Mammary microvascular endothelial cell (primary cell): Measurements from ENCODE around the gene TNFSF13. TPM values are rescaled to one million over a fixed set of nuclear protein-coding genes. Genes with fewer than 3 reads are reported as not detected.

Experiments used
- total RNA-seq: library from RNA; depleted of rRNA; stranded (reverse); fragments of >200 nt; gene quantifications from 2 replicates; pipeline ENCODE4 v1.2.3, GENCODE V29; 2015

Gene TNFSF13
- 2.8 and 5.5 TPM in 2 replicates for total RNA-seq

GRCh38 chr17:7558544-7559319 lies at the start of gene TNFSF13:
Gene TNFSF13, plus strand, starts transcription at chr17:7558750. Its CDS starts 290 bp downstream, at chr17:7559040.

GRCh38 chr17:7548585-7549400 lies 9.8 kb upstream of the TNFSF13 start, which contains the start of gene TNFSF12:
Gene TNFSF12, plus strand, starts transcription at chr17:7549058. Its CDS starts 96 bp downstream, at chr17:7549154.

GRCh38 chr17:7561589-7562207 lies 3.1 kb downstream of the TNFSF13 start, which contains the start of gene SENP3:
Gene SENP3, plus strand, starts transcription at chr17:7561919. Its CDS starts 1,158 bp downstream, at chr17:7563077.

DNA sequence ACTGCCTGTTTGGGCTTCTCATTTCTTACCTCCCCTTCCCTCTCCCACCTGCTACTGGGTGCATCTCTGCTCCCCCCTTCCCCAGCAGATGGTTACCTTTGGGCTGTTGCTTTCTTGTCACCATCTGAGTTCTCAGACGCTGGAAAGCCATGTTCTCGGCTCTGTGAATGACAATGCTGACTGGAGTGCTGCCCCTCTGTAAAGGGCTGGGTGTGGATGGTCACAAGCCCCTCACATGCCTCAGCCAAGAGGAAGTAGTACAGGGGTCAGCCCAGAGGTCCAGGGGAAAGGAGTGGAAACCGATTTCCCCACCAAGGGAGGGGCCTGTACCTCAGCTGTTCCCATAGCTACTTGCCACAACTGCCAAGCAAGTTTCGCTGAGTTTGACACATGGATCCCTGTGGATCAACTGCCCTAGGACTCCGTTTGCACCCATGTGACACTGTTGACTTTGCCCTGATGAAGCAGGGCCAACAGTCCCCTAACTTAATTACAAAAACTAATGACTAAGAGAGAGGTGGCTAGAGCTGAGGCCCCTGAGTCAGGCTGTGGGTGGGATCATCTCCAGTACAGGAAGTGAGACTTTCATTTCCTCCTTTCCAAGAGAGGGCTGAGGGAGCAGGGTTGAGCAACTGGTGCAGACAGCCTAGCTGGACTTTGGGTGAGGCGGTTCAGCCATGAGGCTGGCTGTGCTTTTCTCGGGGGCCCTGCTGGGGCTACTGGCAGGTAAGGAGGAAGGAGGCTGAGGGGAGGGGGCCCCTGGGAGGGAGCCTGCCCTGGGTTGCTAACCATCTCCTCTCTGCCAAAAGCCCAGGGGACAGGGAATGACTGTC lies 20.7 kb downstream of the TNFSF13 start, which contains the start of gene CD68:
CD68 (plus strand) TSS at position 638 of the 833 bp plus-strand sequence; CDS start at position 678, 40 bp downstream.

GRCh38 chr17:7583253-7584109 lies 24.9 kb downstream of the TNFSF13 start, which contains the start of gene MPDU1:
Gene MPDU1, plus strand, starts transcription at chr17:7583852. Its CDS starts 11 bp downstream, at chr17:7583863.

DNA sequence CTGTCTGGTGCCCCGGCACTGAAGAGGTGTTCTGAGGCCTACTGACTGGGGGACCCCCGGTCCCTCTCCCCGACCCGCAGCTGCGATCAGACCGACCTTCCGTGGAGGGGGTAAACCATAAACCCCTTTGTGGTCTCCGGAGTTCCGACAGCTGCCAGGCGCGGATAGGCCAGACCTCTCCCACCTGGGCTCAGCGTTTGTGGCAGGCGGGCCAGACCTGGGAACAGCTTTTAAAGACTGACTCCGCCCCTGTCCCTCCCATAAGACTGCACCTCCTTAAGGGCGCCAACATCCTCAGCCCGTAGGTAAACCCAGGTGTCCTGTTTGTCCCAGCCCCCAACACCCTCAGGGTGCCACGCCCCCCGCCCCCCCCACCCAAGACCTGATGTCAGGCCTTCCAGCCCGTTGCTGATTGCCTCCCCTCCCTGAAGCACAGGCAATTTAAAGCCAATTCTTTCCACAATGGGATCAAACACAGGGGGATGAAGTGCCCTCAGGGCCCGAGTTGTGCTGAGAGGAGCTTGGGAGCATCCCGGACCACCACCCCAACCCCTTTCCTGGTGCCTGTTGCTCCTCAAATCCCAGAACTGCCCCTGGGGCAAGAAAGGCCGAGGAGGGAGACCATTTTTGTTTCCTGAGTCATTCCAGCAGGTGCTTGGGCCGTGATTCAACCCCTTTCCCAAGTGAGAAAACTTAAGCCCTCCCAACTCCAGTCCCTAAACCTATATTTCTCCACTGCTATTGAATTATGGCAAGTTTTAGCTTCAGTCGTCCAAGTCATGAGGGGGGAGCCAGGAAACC lies 31.5 kb downstream of the TNFSF13 start, which contains the start of gene SOX15:
SOX15 (minus strand) TSS at position 204 of the 801 bp plus-strand sequence. CDS start 418 bp downstream, outside the sequence.

Other genes starting within 250 kb of the TNFSF13 start
- gene GPS2, start 243.4 kb upstream of the TNFSF13 start, total RNA-seq = 63.7 and 93.7 TPM in 2 replicates
- gene NEURL4, start 229.4 kb upstream of the TNFSF13 start, total RNA-seq = 9.8 and 11.4 TPM in 2 replicates
- gene ACAP1, start 222.2 kb upstream of the TNFSF13 start, total RNA-seq = 0.07 TPM in 1 of 2 replicates, not detected in the other
- 4.2 and 5.5 TPM in 2 replicates for gene KCTD11, start 206.6 kb upstream of the TNFSF13 start, total RNA-seq
- gene TMEM95, start 203.6 kb upstream of the TNFSF13 start, total RNA-seq = not detected in 2 replicates
- 0.15 and 2.5 TPM in 2 replicates for gene TNK1, start 177.7 kb upstream of the TNFSF13 start, total RNA-seq
- 66.6 and 72.2 TPM in 2 replicates for gene PLSCR3, start 164.2 kb upstream of the TNFSF13 start, total RNA-seq
- 41.1 and 116 TPM in 2 replicates for gene TMEM256, start 154.7 kb upstream of the TNFSF13 start, total RNA-seq
- gene NLGN2, start 150.9 kb upstream of the TNFSF13 start, total RNA-seq = 2.9 and 3.1 TPM in 2 replicates
- not detected in 2 replicates for gene SPEM1, start 138.4 kb upstream of the TNFSF13 start, total RNA-seq
- gene SPEM2, start 133.1 kb upstream of the TNFSF13 start, total RNA-seq = not detected in 2 replicates
- gene SPEM3, start 129.9 kb upstream of the TNFSF13 start, total RNA-seq = not detected in 2 replicates
- gene TMEM102, start 123.3 kb upstream of the TNFSF13 start, total RNA-seq = 8.0 and 9.7 TPM in 2 replicates
- gene FGF11, start 119.2 kb upstream of the TNFSF13 start, total RNA-seq = 0.20 TPM in 1 of 2 replicates, not detected in the other
- gene CHRNB1, start 113.7 kb upstream of the TNFSF13 start, total RNA-seq = 3.5 and 10.1 TPM in 2 replicates
- 18.9 and 20.9 TPM in 2 replicates for gene ZBTB4, start 79.1 kb upstream of the TNFSF13 start, total RNA-seq
- not detected in 2 replicates for gene SLC35G6, start 77.3 kb upstream of the TNFSF13 start, total RNA-seq
- 45.0 and 63.4 TPM in 2 replicates for gene POLR2A, start 74.4 kb upstream of the TNFSF13 start, total RNA-seq
- gene TNFSF12, start 9.7 kb upstream of the TNFSF13 start, total RNA-seq = 15.9 and 16.8 TPM in 2 replicates
- gene SENP3, start 3.2 kb downstream of the TNFSF13 start, total RNA-seq = 88.5 and 94.1 TPM in 2 replicates
- gene CD68, start 20.9 kb downstream of the TNFSF13 start, total RNA-seq = 28.8 TPM in 2 replicates
- gene MPDU1, start 25.1 kb downstream of the TNFSF13 start, total RNA-seq = 308 and 329 TPM in 2 replicates
- not detected in 2 replicates for gene SOX15, start 31.3 kb downstream of the TNFSF13 start, total RNA-seq
- gene FXR2, start 56.1 kb downstream of the TNFSF13 start, total RNA-seq = 29.8 and 33.8 TPM in 2 replicates
- 18.9 and 24.8 TPM in 2 replicates for gene SAT2, start 69.1 kb downstream of the TNFSF13 start, total RNA-seq
- 0.13 TPM in 1 of 2 replicates, not detected in the other for gene SHBG, start 71.4 kb downstream of the TNFSF13 start, total RNA-seq
- gene ATP1B2, start 92.2 kb downstream of the TNFSF13 start, total RNA-seq = not detected in 2 replicates
- gene TP53, start 128.7 kb downstream of the TNFSF13 start, total RNA-seq = 85.9 and 87.5 TPM in 2 replicates
- 20.5 and 21.6 TPM in 2 replicates for gene WRAP53, start 129.7 kb downstream of the TNFSF13 start, total RNA-seq
- gene EFNB3, start 146.5 kb downstream of the TNFSF13 start, total RNA-seq = 0.10 and 0.13 TPM in 2 replicates
- gene DNAH2, start 159.0 kb downstream of the TNFSF13 start, total RNA-seq = 0.93 and 1.7 TPM in 2 replicates